Osteoblast (primary cell): ENCODE measurements around the gene PRSS33. TPM values are rescaled to one million over a fixed set of nuclear protein-coding genes. Genes with fewer than 3 reads are reported as not detected.

Source experiments
- DNase-seq: peaks from one replicate; pipeline ENCODE4 v3.0.0; 2011; ENCODE audit warnings: low spot score, mixed read lengths; ENCODE audit not compliant: insufficient read length; ENCODE audit errors: missing footprints
- H2AFZ ChIP-seq: 2 replicates; pipeline ENCODE4 v1.6.0; 2011; ENCODE audit warnings: mild to moderate bottlenecking, low read length
- H3K27ac ChIP-seq: 2 replicates; pipeline ENCODE4 v1.5.1; 2011; ENCODE audit warnings: mild to moderate bottlenecking, low read depth, low read length, moderate library complexity
- H3K27me3 ChIP-seq: 2 replicates; pipeline ENCODE4 v1.6.0; 2012; ENCODE audit warnings: mild to moderate bottlenecking, control low read depth, inconsistent platforms, low read length, moderate library complexity; ENCODE audit not compliant: insufficient read depth
- H3K36me3 ChIP-seq: 2 replicates; pipeline ENCODE4 v1.5.1; 2011; ENCODE audit warnings: mild to moderate bottlenecking, low read length, control low read depth, moderate library complexity; ENCODE audit not compliant: insufficient read depth
- H3K4me1 ChIP-seq: 2 replicates; pipeline ENCODE4 v1.5.1; 2011; ENCODE audit warnings: mild to moderate bottlenecking, low read length, control low read depth, moderate library complexity; ENCODE audit not compliant: insufficient read depth
- H3K4me2 ChIP-seq: 2 replicates; pipeline ENCODE4 v1.6.0; 2011; ENCODE audit warnings: mild to moderate bottlenecking, low read length; ENCODE audit not compliant: insufficient read depth
- H3K4me3 ChIP-seq: fragments of 200-600 bp; sonication (generic); 3 replicates; pipeline ENCODE4 v1.5.1; 2012; ENCODE audit warnings: mild to moderate bottlenecking, low read length, inconsistent platforms; ENCODE audit not compliant: insufficient read depth
- H3K79me2 ChIP-seq: 2 replicates; pipeline ENCODE4 v1.6.0; 2012; ENCODE audit warnings: mild to moderate bottlenecking, low read length, control low read depth, inconsistent platforms; ENCODE audit not compliant: insufficient read depth
- H3K9me3 ChIP-seq: 2 replicates; pipeline ENCODE4 v1.5.1; 2011; ENCODE audit warnings: low read depth, low read length, control low read depth
- H4K20me1 ChIP-seq: 2 replicates; pipeline ENCODE4 v1.6.0; 2012; ENCODE audit warnings: mild to moderate bottlenecking, low read length, control low read depth; ENCODE audit not compliant: insufficient read depth
- CTCF ChIP-seq: IDR thresholded peaks from 2 replicates; pipeline ENCODE4 v1.5.1; 2011; ENCODE audit warnings: mild to moderate bottlenecking, low read depth, low read length, moderate library complexity; ENCODE audit errors: extremely low read depth
- total RNA-seq: library from RNA; depleted of rRNA; stranded (reverse); fragments of >200 nt; gene quantifications from 2 replicates; pipeline ENCODE4 v1.2.3, GENCODE V29; 2012

The PRSS33 gene
- total RNA-seq, 1 donor, result not detected

DNA sequence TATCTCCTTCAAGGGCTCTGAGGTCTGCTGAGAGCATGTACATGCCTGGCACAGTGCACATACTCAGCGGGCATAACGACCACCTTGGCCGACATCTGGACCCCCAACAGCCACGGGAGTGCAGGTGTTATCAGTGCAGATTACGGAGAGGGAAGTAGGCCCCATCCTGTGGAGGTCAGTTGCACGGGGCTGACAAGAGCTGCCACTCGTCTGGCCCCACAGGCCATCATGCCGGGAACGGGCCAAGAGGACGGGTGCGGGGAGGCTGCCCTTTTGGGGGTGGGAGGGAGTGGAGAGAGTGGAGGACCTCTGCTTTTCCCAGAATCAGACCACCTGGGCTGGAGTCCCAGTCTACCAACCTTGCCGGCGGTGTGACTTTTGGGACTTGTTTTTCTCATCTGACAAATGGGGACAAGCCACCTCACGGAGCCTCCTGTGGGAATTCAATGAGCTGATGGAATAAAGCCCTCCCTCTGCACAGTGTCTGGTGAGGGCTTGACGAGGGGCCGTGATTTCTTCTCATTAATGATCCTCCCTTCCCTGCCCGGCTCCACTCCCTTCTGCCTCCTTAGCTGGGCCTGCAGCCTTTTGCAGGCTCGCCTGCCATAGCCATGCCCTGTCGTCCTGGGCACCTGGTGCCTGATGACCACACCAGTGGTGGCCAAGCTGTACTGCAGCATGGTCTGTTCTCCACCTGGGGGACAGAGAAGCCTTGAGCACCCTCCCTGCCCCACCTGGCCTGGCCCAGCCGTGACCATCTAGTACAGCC lies 4.6 kb downstream of the PRSS33 start:
- no peaks in the 10 kb centered on the region for H3K9me3 ChIP-seq
- no peak for TF ChIP-seq CTCF
- peaks cover 12% of the 10 kb centered on the region for H3K79me2 ChIP-seq
- H3K4me3 ChIP-seq, result no peak overlapping the region
- H3K4me2 ChIP-seq, result no peak overlapping the region
- H3K36me3 ChIP-seq, result no peaks in the 10 kb centered on the region
- DNase-seq, result peak; percentile 47
- no peak overlapping the region for H3K27ac ChIP-seq
- peaks cover 31% of the 10 kb centered on the region for H3K27me3 ChIP-seq
- H3K4me1 ChIP-seq, result peaks cover 7% of the 10 kb centered on the region
- H2AFZ ChIP-seq, result no peak overlapping the region
- no peaks in the 10 kb centered on the region for H4K20me1 ChIP-seq

DNA sequence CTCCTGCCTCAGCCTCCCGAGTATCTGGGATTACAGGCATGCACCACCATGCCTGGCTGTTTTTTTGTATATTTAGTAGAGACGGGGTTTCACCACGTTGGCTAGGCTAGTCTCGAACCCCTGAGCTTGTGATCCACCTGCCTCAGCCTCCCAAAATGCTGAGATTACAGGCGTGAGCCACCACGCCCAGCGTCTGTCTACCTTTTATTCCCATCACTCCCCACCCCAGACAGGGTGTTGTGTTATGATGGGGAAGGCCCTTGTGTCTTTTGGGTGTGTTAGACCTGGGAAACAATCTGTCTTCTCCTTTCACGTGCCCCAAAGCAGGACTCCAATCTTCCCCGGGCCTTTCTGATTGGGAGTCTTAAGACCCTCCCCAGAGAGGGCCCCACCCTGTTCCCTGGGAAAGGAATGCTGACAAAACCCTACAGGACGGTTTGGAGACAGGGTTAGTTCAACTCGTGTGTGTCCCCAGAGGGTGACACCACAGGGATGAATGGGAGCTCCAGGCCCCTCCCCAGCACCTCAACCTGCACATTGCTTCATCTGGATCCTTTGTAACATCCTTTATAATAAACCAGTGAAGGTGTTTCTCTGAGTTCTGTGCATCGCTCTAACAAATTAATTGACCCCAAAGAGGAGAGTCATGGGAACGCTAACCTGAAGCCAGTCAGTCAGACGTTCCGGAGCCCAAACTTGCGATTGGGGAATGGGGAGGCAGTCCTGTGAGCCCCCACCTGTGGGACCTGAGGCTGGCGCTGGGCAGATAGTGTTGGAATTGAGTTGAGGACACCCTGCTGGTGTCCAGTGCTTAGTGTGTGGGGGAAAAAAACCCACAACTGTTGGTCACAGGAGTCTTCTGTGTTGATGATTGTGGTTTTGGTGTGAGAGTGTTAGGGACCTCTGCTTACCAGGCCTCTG lies 7.1 kb downstream of the PRSS33 start:
- no peak for DNase-seq
- H3K9me3 ChIP-seq, result no peaks in the 10 kb centered on the region
- no peak for TF ChIP-seq CTCF

GRCh38 chr16:2779151-2779920 lies 8.0 kb downstream of the PRSS33 start:
- Histone ChIP-seq H3K4me3 (no peak overlapping the region), H3K27me3 (peaks cover 4% of the 10 kb centered on the region), H3K4me2 (no peak overlapping the region), H3K9me3 (no peaks in the 10 kb centered on the region), H2AFZ (no peak overlapping the region), H3K4me1 (peaks cover 19% of the 10 kb centered on the region), H3K27ac (no peak overlapping the region), H3K36me3 (peaks cover 13% of the 10 kb centered on the region), H4K20me1 (peaks cover 13% of the 10 kb centered on the region), H3K79me2 (peaks cover 43% of the 10 kb centered on the region)
- peak; percentile 38 for DNase-seq
- no peak for TF ChIP-seq CTCF

More for the DNA sequence above, 7.1 kb downstream of the PRSS33 start:
- Histone ChIP-seq H3K36me3 (peaks cover 4% of the 10 kb centered on the region), H3K4me1 (peaks cover 19% of the 10 kb centered on the region), H3K79me2 (peaks cover 34% of the 10 kb centered on the region), H3K27me3 (peaks cover 12% of the 10 kb centered on the region), H4K20me1 (peaks cover 13% of the 10 kb centered on the region), H3K27ac (no peak overlapping the region), H3K4me2 (no peak overlapping the region), H3K4me3 (no peak overlapping the region), H2AFZ (no peak overlapping the region)
